HEK293 (cell line): Measurements from ENCODE around the gene ALG5.

Experiments used
- FEZF1 ChIP-seq: fragments of 450-650 bp; formaldehyde crosslinking; IDR thresholded peaks from 2 replicates; pipeline ENCODE4 v1.5.1; 2016; ENCODE audit warnings: missing biosample characterization, missing genetic modification characterization
- GLIS1 ChIP-seq: fragments of 450-650 bp; formaldehyde crosslinking; IDR thresholded peaks from 2 replicates; pipeline ENCODE4 v1.5.1; 2016; ENCODE audit warnings: missing biosample characterization, missing genetic modification characterization
- GLIS2 ChIP-seq: fragments of 450-650 bp; formaldehyde crosslinking; IDR thresholded peaks from 2 replicates; pipeline ENCODE4 v1.5.1; 2016; ENCODE audit warnings: missing biosample characterization, missing genetic modification characterization
- IKZF3 ChIP-seq: fragments of 450-650 bp; IDR thresholded peaks from 2 replicates; pipeline ENCODE4 v1.5.0; 2018; ENCODE audit warnings: missing biosample characterization, mild to moderate bottlenecking, missing genetic modification characterization, moderate library complexity
- KLF16 ChIP-seq: fragments of 450-650 bp; formaldehyde crosslinking; IDR thresholded peaks from 2 replicates; pipeline ENCODE4 v1.5.1; 2017; ENCODE audit warnings: missing biosample characterization, missing genetic modification characterization
- SCRT1 ChIP-seq: fragments of 450-650 bp; formaldehyde crosslinking; IDR thresholded peaks from 2 replicates; pipeline ENCODE4 v1.5.1; 2016; ENCODE audit warnings: missing biosample characterization, missing genetic modification characterization, borderline replicate concordance
- SP2 ChIP-seq: fragments of 450-650 bp; formaldehyde crosslinking; IDR thresholded peaks from 2 replicates; pipeline ENCODE4 v1.5.1; 2016; ENCODE audit warnings: missing biosample characterization, missing genetic modification characterization
- SP7 ChIP-seq: fragments of 450-650 bp; formaldehyde crosslinking; IDR thresholded peaks from 2 replicates; pipeline ENCODE4 v1.5.1; 2016; ENCODE audit warnings: missing biosample characterization, missing genetic modification characterization
- YY1 ChIP-seq: fragments of 450-650 bp; formaldehyde crosslinking; IDR thresholded peaks from 2 replicates; pipeline ENCODE4 v1.5.1; 2018; ENCODE audit warnings: missing biosample characterization, missing genetic modification characterization
- ZBTB7A ChIP-seq: fragments of 450-650 bp; formaldehyde crosslinking; IDR thresholded peaks from 2 replicates; pipeline ENCODE4 v1.5.1; 2016; ENCODE audit warnings: low read depth, missing biosample characterization, missing genetic modification characterization
- ZEB2 ChIP-seq: fragments of 450-650 bp; formaldehyde crosslinking; IDR thresholded peaks from 2 replicates; pipeline ENCODE4 v1.5.1; 2016; ENCODE audit warnings: missing biosample characterization, missing genetic modification characterization
- ZNF112 ChIP-seq: fragments of 450-650 bp; formaldehyde crosslinking; IDR thresholded peaks from 2 replicates; pipeline ENCODE4 v1.5.0; 2017; ENCODE audit warnings: missing biosample characterization, missing genetic modification characterization
- ZNF121 ChIP-seq: fragments of 450-650 bp; formaldehyde crosslinking; IDR thresholded peaks from 2 replicates; pipeline ENCODE4 v1.5.1; 2016; ENCODE audit warnings: missing biosample characterization, missing genetic modification characterization
- ZNF138 ChIP-seq: fragments of 450-650 bp; formaldehyde crosslinking; IDR thresholded peaks from 2 replicates; pipeline ENCODE4 v1.5.1; 2016; ENCODE audit warnings: missing biosample characterization, missing genetic modification characterization, borderline replicate concordance
- ZNF175 ChIP-seq: fragments of 450-650 bp; formaldehyde crosslinking; IDR thresholded peaks from 2 replicates; pipeline ENCODE4 v1.5.1; 2016; ENCODE audit warnings: missing biosample characterization, missing genetic modification characterization
- ZNF248 ChIP-seq: fragments of 450-650 bp; formaldehyde crosslinking; IDR thresholded peaks from 2 replicates; pipeline ENCODE4 v1.5.1; 2017; ENCODE audit warnings: missing biosample characterization, missing genetic modification characterization
- ZNF292 ChIP-seq: fragments of 450-650 bp; formaldehyde crosslinking; IDR thresholded peaks from 2 replicates; pipeline ENCODE4 v1.5.1; 2016; ENCODE audit warnings: low read depth, missing biosample characterization, missing genetic modification characterization, borderline replicate concordance
- ZNF354C ChIP-seq: fragments of 450-650 bp; formaldehyde crosslinking; IDR thresholded peaks from 2 replicates; pipeline ENCODE4 v1.5.1; 2016; ENCODE audit warnings: missing biosample characterization, missing genetic modification characterization, low read depth, borderline replicate concordance
- ZNF404 ChIP-seq: fragments of 450-650 bp; formaldehyde crosslinking; IDR thresholded peaks from 2 replicates; pipeline ENCODE4 v1.5.1; 2017; ENCODE audit warnings: missing biosample characterization, missing genetic modification characterization
- ZNF48 ChIP-seq: fragments of 450-650 bp; formaldehyde crosslinking; IDR thresholded peaks from 2 replicates; pipeline ENCODE4 v1.5.1; 2016; ENCODE audit warnings: missing biosample characterization, missing genetic modification characterization
- ZNF514 ChIP-seq: fragments of 450-650 bp; formaldehyde crosslinking; IDR thresholded peaks from 2 replicates; pipeline ENCODE4 v1.5.1; 2016; ENCODE audit warnings: missing biosample characterization, missing genetic modification characterization
- ZNF555 ChIP-seq: fragments of 450-650 bp; formaldehyde crosslinking; conservative IDR thresholded peaks from 2 replicates; pipeline ENCODE4 v1.5.1; 2017; ENCODE audit warnings: missing biosample characterization, mild to moderate bottlenecking, missing genetic modification characterization, inconsistent platforms
- ZNF600 ChIP-seq: fragments of 450-650 bp; formaldehyde crosslinking; IDR thresholded peaks from 2 replicates; pipeline ENCODE4 v1.5.1; 2016; ENCODE audit warnings: missing biosample characterization, missing genetic modification characterization
- ZNF654 ChIP-seq: fragments of 450-650 bp; formaldehyde crosslinking; IDR thresholded peaks from 2 replicates; pipeline ENCODE4 v1.5.1; 2016; ENCODE audit warnings: low read depth, missing biosample characterization, missing genetic modification characterization
- ZSCAN16 ChIP-seq: fragments of 450-650 bp; formaldehyde crosslinking; IDR thresholded peaks from 2 replicates; pipeline ENCODE4 v1.5.1; 2016; ENCODE audit warnings: missing biosample characterization, missing genetic modification characterization
- ZXDB ChIP-seq: fragments of 450-650 bp; formaldehyde crosslinking; IDR thresholded peaks from 2 replicates; pipeline ENCODE4 v1.5.1; 2016; ENCODE audit warnings: missing biosample characterization, missing genetic modification characterization
- TF ChIP-seq, protein P1 (sequence below): fragments of 450-650 bp; formaldehyde crosslinking; IDR thresholded peaks from 2 replicates; pipeline ENCODE4 v1.5.1; 2016; ENCODE audit warnings: missing biosample characterization, missing genetic modification characterization
- TF ChIP-seq, protein P2 (sequence below): fragments of 450-650 bp; formaldehyde crosslinking; IDR thresholded peaks from 2 replicates; pipeline ENCODE4 v1.5.1; 2016; ENCODE audit warnings: missing biosample characterization, missing genetic modification characterization
- TF ChIP-seq, protein P3 (sequence below): fragments of 450-650 bp; formaldehyde crosslinking; IDR thresholded peaks from 2 replicates; pipeline ENCODE4 v1.5.1; 2016; ENCODE audit warnings: missing biosample characterization, missing genetic modification characterization, borderline replicate concordance
- TF ChIP-seq, protein P4 (sequence below): fragments of 450-650 bp; IDR thresholded peaks from 2 replicates; pipeline ENCODE4 v1.5.1; 2018; ENCODE audit warnings: missing biosample characterization, missing genetic modification characterization
- TF ChIP-seq, protein P5 (sequence below): fragments of 450-650 bp; formaldehyde crosslinking; IDR thresholded peaks from 2 replicates; pipeline ENCODE4 v1.5.1; 2017; ENCODE audit warnings: missing biosample characterization, missing genetic modification characterization
- TF ChIP-seq, protein P6 (sequence below): fragments of 450-650 bp; formaldehyde crosslinking; IDR thresholded peaks from 2 replicates; pipeline ENCODE4 v1.5.1; 2016; ENCODE audit warnings: missing biosample characterization, missing genetic modification characterization

ALG5 gene

DNA sequence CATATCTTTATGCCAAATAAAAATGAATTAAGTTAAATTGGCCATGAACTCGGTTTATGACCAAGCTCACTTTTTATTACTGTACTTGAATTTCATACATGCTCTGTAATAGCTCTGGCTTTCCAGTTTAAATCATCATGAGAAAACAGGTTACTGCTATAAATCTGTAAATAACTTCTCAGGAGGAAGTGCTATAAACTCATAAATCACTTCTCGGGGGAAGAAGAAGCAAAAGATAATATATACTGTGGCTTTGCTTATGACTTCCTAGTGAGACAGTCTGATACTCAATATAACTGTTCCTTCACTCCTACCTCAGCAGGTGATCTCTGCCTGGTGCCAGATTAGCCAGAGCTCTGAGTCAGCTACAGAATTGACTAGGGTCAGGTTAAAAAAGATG, 47.9 kb upstream of the ALG5 start (continued):
- TF ChIP-seq, protein P1, sequence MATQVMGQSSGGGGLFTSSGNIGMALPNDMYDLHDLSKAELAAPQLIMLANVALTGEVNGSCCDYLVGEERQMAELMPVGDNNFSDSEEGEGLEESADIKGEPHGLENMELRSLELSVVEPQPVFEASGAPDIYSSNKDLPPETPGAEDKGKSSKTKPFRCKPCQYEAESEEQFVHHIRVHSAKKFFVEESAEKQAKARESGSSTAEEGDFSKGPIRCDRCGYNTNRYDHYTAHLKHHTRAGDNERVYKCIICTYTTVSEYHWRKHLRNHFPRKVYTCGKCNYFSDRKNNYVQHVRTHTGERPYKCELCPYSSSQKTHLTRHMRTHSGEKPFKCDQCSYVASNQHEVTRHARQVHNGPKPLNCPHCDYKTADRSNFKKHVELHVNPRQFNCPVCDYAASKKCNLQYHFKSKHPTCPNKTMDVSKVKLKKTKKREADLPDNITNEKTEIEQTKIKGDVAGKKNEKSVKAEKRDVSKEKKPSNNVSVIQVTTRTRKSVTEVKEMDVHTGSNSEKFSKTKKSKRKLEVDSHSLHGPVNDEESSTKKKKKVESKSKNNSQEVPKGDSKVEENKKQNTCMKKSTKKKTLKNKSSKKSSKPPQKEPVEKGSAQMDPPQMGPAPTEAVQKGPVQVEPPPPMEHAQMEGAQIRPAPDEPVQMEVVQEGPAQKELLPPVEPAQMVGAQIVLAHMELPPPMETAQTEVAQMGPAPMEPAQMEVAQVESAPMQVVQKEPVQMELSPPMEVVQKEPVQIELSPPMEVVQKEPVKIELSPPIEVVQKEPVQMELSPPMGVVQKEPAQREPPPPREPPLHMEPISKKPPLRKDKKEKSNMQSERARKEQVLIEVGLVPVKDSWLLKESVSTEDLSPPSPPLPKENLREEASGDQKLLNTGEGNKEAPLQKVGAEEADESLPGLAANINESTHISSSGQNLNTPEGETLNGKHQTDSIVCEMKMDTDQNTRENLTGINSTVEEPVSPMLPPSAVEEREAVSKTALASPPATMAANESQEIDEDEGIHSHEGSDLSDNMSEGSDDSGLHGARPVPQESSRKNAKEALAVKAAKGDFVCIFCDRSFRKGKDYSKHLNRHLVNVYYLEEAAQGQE (tag by site-specific recombination) = no peak
- TF ChIP-seq ZNF175 (tag by site-specific recombination) (no peak), ZNF112 (tag by site-specific recombination) (no peak), ZNF354C (tag by site-specific recombination) (no peak), ZSCAN16 (no peak), ZNF600 (tag by site-specific recombination) (no peak), IKZF3 (tag by site-specific recombination) (peak; percentile 99), SP7 (tag by site-specific recombination) (peak; percentile 93), GLIS1 (tag by site-specific recombination) (peak; percentile 45; the same call in 1 of the 2 replicates), ZBTB7A (no peak), ZEB2 (peak; percentile 93), ZNF292 (tag by site-specific recombination) (no peak), FEZF1 (tag by site-specific recombination) (peak; percentile 100), ZNF514 (tag by site-specific recombination) (no peak), GLIS2 (tag by site-specific recombination) (no peak), ZNF404 (tag by site-specific recombination) (no peak), ZNF48 (tag by site-specific recombination) (no peak), YY1 (tag by site-specific recombination) (peak; percentile 44; the same call in 1 of the 2 replicates), ZXDB (peak; percentile 96), KLF16 (peak; percentile 78), SP2 (tag by site-specific recombination) (peak; percentile 18; the same call in 1 of the 2 replicates), ZNF555 (tag by site-specific recombination) (no peak), ZNF138 (no peak), SCRT1 (tag by site-specific recombination) (peak; percentile 98), ZNF654 (tag by site-specific recombination) (peak; percentile 5; the same call in 1 of the 2 replicates), ZNF121 (peak; percentile 88), ZNF248 (tag by site-specific recombination) (no peak)
- TF ChIP-seq, protein P2, sequence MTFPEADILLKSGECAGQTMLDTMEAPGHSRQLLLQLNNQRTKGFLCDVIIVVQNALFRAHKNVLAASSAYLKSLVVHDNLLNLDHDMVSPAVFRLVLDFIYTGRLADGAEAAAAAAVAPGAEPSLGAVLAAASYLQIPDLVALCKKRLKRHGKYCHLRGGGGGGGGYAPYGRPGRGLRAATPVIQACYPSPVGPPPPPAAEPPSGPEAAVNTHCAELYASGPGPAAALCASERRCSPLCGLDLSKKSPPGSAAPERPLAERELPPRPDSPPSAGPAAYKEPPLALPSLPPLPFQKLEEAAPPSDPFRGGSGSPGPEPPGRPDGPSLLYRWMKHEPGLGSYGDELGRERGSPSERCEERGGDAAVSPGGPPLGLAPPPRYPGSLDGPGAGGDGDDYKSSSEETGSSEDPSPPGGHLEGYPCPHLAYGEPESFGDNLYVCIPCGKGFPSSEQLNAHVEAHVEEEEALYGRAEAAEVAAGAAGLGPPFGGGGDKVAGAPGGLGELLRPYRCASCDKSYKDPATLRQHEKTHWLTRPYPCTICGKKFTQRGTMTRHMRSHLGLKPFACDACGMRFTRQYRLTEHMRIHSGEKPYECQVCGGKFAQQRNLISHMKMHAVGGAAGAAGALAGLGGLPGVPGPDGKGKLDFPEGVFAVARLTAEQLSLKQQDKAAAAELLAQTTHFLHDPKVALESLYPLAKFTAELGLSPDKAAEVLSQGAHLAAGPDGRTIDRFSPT (tag by site-specific recombination) = peak; percentile 96
- TF ChIP-seq, protein P3, sequence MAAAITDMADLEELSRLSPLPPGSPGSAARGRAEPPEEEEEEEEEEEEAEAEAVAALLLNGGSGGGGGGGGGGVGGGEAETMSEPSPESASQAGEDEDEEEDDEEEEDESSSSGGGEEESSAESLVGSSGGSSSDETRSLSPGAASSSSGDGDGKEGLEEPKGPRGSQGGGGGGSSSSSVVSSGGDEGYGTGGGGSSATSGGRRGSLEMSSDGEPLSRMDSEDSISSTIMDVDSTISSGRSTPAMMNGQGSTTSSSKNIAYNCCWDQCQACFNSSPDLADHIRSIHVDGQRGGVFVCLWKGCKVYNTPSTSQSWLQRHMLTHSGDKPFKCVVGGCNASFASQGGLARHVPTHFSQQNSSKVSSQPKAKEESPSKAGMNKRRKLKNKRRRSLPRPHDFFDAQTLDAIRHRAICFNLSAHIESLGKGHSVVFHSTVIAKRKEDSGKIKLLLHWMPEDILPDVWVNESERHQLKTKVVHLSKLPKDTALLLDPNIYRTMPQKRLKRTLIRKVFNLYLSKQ (tag by site-specific recombination) = no peak
- TF ChIP-seq, protein P4, sequence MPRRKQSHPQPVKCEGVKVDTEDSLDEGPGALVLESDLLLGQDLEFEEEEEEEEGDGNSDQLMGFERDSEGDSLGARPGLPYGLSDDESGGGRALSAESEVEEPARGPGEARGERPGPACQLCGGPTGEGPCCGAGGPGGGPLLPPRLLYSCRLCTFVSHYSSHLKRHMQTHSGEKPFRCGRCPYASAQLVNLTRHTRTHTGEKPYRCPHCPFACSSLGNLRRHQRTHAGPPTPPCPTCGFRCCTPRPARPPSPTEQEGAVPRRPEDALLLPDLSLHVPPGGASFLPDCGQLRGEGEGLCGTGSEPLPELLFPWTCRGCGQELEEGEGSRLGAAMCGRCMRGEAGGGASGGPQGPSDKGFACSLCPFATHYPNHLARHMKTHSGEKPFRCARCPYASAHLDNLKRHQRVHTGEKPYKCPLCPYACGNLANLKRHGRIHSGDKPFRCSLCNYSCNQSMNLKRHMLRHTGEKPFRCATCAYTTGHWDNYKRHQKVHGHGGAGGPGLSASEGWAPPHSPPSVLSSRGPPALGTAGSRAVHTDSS (tag by site-specific recombination) = peak; percentile 71
- TF ChIP-seq, protein P5, sequence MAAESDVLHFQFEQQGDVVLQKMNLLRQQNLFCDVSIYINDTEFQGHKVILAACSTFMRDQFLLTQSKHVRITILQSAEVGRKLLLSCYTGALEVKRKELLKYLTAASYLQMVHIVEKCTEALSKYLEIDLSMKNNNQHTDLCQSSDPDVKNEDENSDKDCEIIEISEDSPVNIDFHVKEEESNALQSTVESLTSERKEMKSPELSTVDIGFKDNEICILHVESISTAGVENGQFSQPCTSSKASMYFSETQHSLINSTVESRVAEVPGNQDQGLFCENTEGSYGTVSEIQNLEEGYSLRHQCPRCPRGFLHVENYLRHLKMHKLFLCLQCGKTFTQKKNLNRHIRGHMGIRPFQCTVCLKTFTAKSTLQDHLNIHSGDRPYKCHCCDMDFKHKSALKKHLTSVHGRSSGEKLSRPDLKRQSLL (tag by site-specific recombination) = peak; percentile 81; the same call in 1 of the 2 replicates
- TF ChIP-seq, protein P6, sequence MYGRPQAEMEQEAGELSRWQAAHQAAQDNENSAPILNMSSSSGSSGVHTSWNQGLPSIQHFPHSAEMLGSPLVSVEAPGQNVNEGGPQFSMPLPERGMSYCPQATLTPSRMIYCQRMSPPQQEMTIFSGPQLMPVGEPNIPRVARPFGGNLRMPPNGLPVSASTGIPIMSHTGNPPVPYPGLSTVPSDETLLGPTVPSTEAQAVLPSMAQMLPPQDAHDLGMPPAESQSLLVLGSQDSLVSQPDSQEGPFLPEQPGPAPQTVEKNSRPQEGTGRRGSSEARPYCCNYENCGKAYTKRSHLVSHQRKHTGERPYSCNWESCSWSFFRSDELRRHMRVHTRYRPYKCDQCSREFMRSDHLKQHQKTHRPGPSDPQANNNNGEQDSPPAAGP (tag by site-specific recombination) = no peak
